ENCODE results near the gene UBE2I.

- TF ChIP-seq CTCF (IDR thresholded peaks at IDR 0.05) = no peak
- TF ChIP-seq POLR2AphosphoS5 (IDR thresholded peaks at IDR 0.05) = no peak
- TF ChIP-seq POLR2A (IDR thresholded peaks at IDR 0.05) = no peak
- no peak for TF ChIP-seq EP300 (IDR thresholded peaks at IDR 0.05)
Measured at GRCh38 chr16:1344499-1344898, 35.1 kb downstream of the UBE2I start.
